Cerebellar cortex (tissue), 1 donor: ENCODE measurements around the gene PFKFB2.
"Not testable (repeated sequence)": the region's sequence is repeated elsewhere in the genome, so short reads cannot be mapped to it uniquely, and the experiment has no call there.

Source experiments
- DNase-seq: peaks from one replicate; pipeline ENCODE4 v3.0.0-alpha.2; 2015; ENCODE audit warnings: low spot score

Gene PFKFB2

GRCh38 chr1:207039380-207040180 is 13.5 kb upstream of the PFKFB2 start:
- DNase-seq: no peak

DNA sequence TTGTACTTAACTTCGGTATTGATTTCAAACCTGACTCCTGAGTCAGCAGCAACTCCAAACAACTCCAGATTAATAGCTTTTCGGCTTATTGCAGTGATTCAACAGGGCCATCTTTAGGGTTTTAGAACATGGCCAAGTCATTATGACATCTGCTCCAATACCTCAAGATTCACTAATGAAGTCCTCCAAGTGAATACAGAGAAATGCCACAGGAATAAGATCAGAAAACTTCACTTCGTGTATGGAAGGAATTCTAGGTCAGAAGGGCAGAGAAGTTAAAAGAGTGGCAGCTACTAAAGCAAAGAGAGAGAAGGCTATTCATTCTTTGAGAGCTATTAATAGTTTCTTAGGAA is 12.9 kb upstream of the PFKFB2 start:
- DNase-seq: no peak

DNA sequence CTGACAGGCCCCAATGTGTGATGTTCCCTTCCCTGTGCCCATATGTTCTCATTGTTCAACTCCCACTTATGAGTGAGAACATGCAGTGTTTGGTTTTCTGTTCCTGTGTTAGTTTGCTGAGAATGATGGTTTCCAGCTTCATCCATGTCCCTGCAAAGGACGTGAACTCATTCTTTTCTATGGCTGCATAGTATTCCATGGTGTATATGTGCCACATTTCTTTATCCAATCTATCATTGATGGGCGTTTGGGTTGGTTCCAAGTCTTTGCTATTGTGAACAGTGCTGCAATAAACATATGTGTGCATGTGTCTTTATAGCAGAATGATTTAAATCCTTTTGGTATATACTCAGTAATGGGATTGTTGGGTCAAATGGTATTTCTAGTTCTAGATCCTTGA is 11.7 kb upstream of the PFKFB2 start:
- DNase-seq: not testable (repeated sequence)

DNA sequence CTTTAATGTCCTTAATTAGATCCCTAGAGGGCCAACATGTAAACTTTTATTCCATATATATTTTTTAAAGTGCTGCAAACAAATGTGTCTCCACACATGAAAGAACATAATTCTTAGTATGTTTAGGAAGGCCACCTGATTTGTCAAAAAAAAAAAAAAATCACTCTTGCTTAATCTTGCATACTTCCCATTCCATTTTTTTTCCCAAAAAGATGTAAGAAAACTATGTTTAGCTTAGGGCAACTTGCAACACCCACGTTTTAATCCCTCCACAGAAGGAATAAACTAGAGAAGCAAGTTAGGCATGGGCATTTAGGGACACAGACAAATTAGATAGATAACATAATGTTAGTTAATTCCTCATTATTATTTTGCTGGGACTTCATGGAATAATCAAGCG is 7.6 kb upstream of the PFKFB2 start:
- DNase-seq: no peak

DNA sequence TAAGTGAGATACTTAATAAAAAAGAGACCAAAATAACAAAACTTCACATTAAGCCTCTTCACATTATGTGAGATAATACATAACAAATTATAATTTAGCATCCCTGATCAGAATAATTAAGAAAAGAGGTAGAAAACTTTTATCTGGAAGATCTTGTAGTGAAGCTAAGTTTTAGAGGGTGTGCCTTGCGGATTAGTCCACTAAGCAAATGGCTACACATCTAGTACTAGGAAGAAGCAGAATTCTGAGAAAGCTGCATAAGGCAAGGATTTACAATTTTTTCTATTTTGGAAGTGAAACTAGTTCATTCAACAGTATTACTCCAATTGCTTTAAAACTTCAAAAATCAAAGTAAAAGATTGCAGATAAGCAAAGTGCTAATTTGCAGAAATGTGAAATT is 5.6 kb upstream of the PFKFB2 start:
- no peak for DNase-seq

- DNase-seq: no peak
Observed at GRCh38 chr1:207048041-207048440, 5.0 kb upstream of the PFKFB2 start.

DNA sequence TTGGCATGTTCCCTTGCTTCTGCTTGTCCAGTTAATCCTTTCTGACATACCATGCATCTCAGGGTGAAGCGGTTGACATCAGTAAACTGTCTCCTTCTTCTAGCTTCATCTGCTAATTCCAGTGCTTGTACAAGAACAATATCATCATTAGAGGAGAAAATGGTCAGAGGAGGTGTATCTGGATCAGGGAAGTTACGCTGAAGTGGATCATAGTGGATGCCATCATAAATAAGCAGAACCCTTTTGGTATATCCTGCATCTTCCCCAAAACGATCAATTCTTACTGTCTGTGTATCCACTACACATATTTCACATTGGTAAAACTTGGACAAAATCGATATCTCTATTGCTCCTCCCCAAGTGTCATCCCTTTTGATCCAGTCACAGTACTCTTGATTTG is 4.0 kb upstream of the PFKFB2 start:
- DNase-seq: no peak

DNA sequence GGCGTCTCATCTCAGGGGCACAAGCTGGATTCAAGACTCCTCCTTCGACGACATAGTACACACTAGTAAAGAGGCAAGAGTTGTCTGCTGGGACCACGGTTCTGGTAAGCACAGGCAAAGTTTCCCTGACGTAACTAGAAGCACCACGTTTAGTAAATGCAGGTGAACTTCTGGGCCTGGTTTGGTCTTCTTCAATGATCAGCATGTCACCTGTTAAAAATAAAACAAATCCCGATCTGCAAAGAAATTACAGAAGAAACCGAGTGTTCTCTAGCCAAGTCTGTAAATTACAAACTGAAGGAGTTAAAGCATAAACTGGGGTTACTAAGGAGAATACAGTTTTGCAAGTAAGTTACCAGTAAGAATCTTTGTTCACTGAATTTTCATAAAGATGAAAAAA is 3.6 kb upstream of the PFKFB2 start:
- no peak for DNase-seq

DNA sequence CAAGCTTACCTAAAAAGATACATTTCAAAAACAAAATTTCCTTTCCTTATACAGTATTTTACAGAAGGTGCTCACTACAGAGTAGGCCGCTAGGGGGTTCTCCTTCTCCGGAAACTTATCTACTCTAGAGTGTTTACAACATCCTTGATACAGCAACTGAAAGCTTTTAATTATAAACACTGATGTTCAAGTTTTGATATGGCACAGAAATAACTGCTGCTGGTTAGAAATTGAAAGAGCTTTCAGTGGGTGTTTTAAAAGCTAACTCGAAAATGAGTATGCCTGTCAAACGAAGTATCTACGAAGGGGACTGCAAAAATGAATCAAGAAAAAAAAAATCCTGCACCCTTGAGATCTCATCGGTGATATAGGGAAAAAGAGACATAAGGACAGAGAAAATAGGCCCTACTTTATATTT is 3.1 kb upstream of the PFKFB2 start:
- peak; percentile 73 for DNase-seq

DNA sequence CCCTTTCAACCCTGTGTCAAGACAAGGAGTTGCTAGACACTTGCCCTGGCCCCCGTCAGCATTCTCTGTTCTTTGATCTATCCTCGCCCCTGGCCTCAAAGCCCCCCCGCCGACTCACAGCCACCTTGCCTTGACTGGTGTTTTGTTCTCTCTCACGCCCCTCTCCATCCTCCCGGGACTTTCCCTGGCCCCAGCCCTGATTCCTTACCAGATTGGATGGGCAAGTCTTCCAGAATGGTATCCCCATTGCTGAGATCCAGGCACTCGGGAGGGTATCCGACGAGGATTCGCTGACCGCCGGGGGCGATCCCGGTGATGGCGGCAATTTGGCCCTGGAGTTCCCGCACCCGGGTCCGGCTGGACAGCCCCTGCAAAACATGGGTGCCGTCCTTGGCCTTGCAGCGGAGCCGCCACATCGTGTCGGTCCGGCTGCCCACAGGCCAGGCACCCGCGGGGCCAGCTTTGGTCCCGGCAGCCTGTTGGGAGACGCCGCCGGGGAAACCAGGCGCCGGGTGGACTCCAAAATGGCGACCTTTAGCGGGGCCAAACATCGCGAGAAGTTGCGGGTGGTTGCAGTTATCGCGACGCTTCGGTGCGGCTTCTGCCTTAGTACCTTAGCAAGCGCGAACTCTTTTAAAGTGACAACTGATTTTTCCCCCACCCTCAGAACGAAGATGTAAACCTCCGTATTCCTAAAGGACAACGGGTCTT is 2.4 kb upstream of the PFKFB2 start:
- DNase-seq: peak; percentile 94

GRCh38 chr1:207051191-207051943 is 1.7 kb upstream of the PFKFB2 start, which contains the start of gene YOD1:
TSS of gene YOD1 (minus strand) at chr1:207051208. CDS start at chr1:207051030, 178 bp downstream.
- no peak for DNase-seq

GRCh38 chr1:207054491-207054890 is 1.4 kb downstream of the PFKFB2 start:
- no peak for DNase-seq

DNA sequence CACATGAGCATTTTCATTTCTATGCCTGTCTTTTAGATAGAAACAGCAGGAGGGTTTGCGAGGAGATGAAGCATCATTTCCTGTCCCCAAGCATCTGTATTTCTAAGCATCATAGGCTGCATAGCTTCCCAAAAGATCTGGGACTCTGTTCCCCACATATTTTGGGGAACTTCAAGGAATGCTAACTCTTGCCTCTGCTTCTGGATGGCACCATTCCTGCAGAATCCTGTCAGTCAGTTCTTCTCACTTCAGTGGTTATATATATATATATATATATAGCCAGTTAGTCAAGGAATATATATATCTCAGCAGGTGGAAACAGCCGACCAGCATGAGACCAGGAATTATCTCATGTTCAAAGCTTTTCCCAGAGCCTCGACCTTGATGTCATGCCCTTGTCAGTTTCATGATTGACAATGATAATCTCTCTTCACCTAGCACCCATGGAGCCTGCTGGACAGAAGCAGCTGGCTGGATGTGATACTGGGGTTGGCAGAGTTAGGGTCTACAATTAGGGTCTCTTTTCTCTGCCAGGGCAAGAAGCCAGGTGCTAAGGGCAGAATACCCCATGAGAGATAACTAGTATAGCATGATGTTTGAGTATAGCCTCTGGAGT is 2.4 kb downstream of the PFKFB2 start:
- DNase-seq: no peak

GRCh38 chr1:207056673-207057072 is 3.6 kb downstream of the PFKFB2 start:
- DNase-seq: no peak

DNA sequence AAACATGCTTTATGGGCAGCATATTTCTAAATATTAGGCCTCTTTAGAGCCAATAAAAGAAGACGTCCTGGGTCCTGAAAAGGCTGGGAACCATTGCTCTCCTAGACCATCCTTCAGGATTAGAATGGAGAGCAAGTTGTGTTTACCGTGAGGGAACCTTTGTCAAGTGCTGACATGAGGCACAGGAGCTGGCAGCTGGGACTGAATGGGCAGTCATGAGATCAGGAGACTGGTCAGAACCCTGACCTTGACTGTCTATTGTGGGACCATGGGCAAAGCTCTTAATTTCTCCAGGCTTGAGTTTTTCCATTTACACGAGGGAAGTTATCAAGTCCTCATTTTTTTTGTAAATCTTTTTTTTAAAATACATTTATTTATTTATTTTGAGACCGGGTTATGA is 5.2 kb downstream of the PFKFB2 start:
- DNase-seq: no peak

GRCh38 chr1:207058878-207059867 is 6.1 kb downstream of the PFKFB2 start:
- no peak for DNase-seq

GRCh38 chr1:207059881-207060280 is 6.8 kb downstream of the PFKFB2 start:
- no peak for DNase-seq

- no peak for DNase-seq
Observed at GRCh38 chr1:207060596-207060995, 7.5 kb downstream of the PFKFB2 start.

DNA sequence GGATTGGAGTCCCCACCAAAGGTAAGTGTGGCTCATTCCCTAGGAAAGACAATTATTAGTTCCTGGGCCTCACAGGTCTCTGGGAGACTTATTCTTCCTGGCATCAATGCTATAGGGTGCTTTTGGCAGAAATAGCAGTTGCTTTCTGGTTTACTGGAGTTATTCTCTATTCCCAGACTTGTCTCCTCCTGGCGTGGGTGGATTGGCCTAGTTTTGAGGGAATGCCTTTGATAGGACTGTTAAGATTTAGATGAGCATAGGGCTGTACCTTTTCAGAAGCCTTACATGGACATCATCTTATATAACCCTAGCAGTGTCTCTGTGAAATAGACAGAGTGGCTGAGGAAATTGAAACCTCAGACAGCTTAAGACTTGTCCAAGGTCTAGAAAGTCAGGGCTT is 9.0 kb downstream of the PFKFB2 start:
- no peak for DNase-seq

- no peak for DNase-seq
Observed at GRCh38 chr1:207063014-207063413, 9.9 kb downstream of the PFKFB2 start.

- DNase-seq: no peak
Observed at GRCh38 chr1:207064561-207064960, 11.5 kb downstream of the PFKFB2 start.
